Left renal cortex interstitium (tissue), 4 donors: ENCODE results near the gene TIAM2. TPM values are rescaled to one million over a fixed set of nuclear protein-coding genes. Genes with fewer than 3 reads are reported as not detected.
"Not testable (repeated sequence)": the region's sequence is repeated elsewhere in the genome, so short reads cannot be mapped to it uniquely, and the experiment has no call there.

ENCODE experiments used
- DNase-seq, 4 donors: peaks; one replicate each; pipeline ENCODE4 v3.0.0-alpha.2; 2013; ENCODE audit warnings: low read depth in 4 of 4, low spot score in 2 of 4, missing footprints in 1 of 4
- polyA plus RNA-seq, 4 donors: library from polyadenylated mRNA; unstranded; fragments of 120-200 nt; gene quantifications; one replicate each; pipeline ENCODE4 v1.2.1, GENCODE V29; 2013; ENCODE audit not compliant: insufficient read length in 4 of 4

Gene TIAM2
- polyA plus RNA-seq, 4 donors: 17.8 to 21.0 (median 19.5) TPM

DNA sequence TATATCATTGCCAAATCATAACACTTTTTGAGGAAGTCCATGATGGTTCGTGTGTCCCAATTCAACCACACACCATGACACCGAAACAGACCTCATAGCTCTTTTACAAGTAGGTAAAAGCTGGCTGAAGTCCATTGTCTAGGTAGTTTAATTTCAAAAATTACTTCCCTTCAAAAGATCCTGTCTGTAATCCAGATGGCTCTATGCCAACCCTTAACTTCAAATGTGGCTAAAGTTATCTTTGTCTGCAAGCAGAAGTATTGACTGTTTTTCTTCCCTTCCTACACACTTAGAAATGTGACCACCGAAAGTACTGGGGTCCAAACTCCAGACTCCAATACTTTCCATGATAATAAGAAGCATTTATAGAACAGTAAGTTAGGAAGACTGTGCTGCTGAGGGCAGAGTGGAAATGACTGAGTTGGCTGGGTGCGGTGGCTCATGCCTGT is 8.3 kb upstream of the TIAM2 start:
- DNase-seq: no peak

DNA sequence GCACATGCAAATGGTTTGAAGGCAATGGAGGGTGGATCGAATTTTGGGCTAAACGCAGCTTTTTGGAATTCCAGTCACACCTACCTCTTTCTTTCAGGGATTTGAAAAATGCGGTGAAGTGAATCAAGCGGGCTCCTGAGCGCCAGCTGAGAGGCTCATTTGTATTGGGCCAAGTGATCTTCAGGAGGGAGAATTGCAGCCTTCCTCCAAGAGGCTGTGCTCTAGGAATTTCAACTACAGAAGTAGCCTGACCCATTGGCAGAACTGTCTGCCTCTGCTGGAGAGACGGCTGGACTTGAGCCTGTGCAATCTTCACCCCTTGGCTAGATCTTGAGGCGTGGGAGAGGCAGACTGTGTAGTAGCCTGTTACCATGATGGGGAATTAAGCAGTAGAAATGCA is 5.7 kb upstream of the TIAM2 start:
- DNase-seq: no peak

DNA sequence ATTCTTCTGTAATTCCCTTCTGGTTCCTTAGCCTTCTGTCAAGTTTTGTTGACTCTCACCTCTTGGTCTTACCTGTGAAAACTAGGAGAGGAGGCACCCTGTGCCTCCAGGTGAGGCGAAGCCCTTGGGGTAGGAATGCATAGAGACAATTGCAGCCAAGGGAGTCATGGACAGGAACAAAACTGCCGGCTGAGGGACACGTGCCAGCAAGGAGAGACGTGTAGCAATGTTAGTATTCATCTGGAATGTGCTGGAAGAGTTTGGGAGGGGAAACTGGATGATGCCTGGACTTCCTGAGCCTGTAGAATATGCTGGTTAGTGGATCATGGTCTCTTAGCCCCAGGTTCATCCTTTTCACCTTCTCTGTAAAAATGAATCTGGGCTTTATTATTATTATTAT is 3.9 kb upstream of the TIAM2 start:
- DNase-seq: no peak

DNA sequence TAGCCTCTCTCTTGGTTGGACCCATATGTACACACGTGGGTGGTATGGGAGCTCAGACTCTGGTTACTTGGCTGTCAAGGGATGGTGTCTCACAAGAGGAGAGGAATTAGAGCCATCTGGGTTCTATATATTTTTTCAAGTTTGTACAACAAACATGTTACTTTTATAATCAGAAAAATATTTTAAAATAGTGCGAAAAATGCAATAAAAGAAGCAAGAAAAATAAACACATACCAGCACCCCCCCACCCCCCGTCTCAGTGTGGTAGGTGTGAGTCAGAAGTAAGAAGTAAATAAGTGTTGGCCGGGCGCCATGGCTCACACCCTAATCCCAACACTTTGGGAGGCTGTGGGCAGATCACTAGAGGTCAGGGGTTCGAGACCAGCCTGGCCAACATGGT is 2.1 kb upstream of the TIAM2 start:
- no peak for DNase-seq

DNA sequence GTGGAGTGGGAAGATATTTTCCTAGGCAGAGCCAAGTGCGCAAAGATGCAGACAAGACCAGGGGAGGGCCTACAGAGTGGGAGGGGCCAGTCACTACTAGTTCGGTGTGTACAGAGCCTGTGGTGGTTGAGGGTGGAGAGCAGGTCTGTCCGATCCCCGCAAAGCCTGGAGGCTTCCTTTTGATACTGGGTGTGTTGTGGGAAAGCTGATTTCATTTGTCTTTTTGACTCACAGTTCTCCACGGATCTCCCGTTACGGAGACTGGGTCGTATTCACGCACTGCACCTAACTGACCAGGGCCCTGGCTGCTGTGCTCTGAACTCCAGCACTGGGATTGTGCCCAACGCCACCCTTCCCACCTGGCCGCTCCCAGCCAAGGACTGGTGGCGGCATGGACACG is 1.4 kb upstream of the TIAM2 start:
- no peak for DNase-seq

DNA sequence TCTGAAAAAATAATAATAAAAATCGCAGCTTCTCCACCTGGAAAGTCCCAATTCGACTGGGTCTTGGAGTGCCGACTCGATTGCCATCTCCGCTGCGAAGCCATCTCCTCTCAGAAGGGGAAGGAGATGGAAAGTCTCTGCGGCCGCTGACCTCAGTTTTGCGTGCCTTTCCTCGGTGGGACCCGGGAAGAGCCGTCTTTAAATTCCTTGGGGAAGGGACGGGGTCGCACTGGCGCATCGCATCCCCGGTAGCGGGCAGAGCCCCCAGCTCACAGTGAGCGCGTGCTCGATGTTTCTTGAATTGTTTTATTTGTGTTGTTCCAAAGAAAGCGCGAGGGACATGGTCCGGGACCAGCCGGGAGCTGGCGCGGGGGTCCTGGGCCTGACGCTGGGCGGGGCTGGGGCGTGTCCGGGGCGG is 270 bp upstream of the TIAM2 start:
- DNase-seq: no peak

DNA sequence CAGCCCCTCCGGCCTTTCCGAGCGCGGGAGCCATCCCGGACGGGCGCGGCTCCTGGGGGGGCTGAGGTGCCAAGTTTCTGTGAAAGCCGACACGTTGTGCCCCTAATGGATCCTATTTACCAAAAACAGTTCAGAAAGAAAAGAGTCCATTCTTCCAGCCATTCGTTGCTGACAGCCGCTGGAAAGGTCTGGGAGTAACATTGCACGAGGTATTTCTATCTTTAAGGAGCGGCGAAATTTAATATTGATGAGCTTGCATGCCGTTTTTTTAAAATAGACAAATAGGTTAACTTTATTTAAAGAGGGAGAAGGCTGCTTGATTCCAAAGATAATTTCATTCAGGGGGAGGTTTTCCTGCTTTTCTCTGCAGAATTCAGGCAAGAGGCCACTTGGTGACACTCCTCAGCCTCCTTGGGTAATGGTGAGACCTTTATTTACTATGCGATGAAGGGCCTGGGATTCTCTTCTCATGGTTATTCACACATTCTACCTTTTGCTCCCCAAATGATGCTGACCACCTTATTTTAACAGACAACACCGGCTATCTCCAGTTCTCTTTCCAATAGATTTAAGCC is 988 bp downstream of the TIAM2 start:
- DNase-seq: no peak

DNA sequence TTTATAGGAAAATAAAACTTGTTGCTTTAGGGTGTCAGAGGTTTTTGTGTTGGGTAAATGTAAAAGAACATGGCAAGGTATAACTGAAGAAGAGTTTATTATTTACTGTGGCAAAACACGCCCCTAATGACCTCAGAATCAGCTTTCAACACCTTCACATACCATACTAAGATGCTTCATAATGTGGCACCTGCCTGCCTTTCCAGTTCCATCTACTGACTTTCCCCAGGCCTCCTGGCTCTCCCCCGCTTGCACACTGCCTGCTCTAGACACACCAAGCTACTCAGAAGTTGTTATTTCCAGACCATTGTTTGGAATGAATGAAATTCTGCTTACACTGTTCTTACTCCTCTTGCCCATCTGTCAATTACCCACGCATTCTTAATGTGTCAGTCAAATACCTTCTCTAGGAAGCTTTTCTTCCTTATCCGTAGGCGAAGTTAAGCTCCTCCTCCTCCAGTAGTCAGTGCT is 1.8 kb downstream of the TIAM2 start:
- DNase-seq: no peak

DNA sequence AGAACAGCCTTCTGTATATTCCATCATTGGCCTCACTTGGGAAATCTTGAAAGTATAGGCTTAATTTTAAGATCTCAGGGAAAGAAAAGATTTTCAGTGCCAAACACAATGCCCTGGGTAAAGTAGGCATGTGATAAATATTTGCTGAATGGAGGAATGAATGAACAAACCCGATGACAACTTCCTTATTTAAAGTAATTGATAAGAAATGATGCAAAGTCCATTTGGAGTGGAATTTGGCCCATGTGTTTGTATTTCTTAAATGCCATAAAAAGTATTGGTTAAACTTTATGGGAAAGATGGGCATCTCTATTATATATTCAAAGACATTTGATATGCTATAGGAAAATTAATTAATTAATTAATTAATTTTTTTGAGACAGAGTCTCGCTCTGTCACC is 3.7 kb downstream of the TIAM2 start:
- DNase-seq: no peak

DNA sequence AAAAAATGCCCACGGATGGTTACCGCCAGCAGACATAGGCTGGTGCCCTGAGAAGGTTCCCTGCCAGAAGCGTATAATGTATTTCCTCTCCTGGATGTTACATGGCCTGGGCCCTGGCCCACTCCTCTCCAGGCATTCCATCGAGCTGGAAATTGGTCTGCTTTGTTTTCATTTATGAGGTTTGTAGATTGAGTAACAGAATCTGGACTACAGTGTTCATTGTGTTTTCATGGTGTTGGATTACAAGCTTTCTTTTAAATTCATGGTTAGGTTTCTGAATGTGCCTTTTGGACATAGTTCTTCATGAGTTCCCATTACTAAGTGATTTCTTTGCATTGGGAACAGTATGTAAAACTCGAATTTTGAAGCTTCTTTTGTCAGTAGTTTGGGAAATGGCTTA is 6.4 kb downstream of the TIAM2 start:
- DNase-seq: no peak

DNA sequence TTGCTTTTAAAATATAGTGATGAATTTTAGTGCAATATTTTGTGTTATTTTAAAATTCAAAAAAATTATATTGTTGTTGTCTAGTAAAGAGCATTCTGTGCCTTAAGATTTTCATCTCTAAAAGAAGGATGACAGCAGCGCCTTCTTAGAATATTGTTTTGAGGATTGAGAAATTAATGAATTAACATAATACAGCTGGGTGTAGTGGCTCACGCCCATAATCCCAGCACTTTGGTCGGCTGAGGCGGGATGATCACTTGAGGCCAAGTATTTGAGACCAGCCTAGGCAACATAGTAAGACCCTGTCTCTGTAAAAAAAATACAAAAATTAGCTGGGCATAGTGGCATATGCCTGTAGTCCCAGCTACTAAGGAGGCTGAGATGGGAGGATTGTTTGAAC is 6.8 kb downstream of the TIAM2 start:
- no peak for DNase-seq

DNA sequence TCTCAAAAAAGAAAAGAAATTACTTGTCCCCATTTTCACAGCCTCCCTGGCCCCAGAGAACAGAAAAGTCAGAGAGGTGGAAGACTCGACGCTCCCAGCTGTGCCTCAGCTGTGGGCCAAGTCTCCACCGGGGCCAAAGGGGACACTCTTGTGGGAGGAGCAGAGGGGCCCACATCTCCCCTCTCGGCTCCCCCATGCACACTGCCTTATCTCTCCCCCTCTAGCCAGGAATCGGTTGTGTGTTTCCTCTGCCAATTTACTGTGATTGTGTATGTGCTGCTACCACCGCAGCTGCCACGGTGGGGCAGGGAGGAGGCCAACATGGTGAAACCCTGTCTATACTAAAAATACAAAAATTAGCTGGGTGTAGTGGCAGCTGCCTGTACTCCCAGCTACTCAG is 8.4 kb downstream of the TIAM2 start:
- no peak for DNase-seq

DNA sequence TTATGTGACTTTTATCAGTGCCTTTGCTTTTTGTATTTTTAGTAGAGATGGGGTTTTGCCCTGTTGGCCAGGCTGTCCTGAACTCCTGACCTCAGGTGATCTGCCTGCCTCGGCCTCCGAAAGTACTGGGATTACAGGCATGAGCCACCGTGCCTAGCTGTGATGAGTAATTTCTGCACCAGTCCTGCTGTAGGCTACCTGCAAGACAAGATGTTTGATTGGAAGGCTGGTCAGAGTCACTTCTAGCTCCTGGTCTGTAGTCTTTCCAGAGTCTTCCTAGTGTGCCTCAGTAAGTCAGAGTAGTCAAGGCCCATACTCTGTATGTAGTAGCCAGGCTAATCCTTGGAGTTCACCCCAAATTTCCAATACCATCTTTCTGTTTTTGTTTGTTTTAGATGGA is 8.9 kb downstream of the TIAM2 start:
- DNase-seq: no peak

DNA sequence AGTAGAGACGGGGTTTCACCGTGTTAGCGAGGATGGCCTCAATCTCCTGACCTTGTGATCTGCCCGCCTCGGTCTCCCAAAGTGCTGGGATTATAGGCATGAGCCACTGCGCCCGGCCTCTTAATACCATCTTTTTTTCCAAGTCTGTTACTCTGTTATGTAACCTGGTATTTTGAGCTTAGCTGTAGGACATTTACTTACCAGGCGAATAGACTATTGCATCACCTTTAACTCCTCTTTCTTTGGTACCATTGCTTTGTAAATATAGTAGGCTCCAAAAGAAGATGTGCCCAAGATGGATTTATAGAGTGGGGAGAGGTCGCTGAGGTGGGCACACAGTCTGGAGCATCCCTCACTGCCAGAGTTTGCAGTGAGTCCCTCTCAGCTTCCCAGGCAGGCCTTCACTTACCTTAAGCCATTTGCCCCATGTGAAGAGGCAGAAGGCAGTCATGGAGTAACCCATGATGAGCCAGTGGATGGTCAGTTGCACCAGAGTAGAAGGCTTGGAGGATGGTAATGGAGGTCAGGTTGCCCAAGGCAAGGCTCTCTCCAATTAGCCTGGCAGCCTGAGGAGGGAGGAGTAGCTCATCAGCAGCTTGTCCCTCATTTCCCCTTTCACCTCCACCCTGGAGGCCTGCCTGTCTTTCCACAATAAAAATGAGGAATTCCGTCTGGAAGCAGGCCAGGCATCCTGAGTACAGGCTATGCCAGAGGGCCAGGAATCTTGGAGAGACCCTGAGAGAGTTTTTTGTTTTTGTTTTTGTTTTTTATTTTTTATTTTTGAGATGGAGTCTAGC is 9.7 kb downstream of the TIAM2 start:
- no peak for DNase-seq

DNA sequence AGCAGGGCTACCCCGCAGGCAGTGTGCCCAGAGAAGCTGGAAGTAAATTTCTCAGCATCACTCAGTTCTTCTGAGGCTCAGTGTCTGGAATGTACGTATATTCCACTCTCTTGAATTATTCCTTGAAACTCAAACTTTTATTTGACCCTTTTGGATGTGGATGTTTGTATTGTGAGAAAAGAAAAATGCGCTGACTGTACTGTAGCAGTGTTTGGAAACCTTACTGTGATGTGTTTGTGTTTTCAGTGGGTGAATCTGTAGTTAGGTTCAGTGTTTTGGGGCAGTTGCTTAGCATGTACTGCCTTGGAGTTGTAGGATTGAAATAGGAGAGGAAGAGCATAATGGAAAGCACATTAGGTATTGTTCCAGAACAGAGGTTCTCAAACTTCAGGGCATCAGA is 13.5 kb downstream of the TIAM2 start:
- DNase-seq: no peak

DNA sequence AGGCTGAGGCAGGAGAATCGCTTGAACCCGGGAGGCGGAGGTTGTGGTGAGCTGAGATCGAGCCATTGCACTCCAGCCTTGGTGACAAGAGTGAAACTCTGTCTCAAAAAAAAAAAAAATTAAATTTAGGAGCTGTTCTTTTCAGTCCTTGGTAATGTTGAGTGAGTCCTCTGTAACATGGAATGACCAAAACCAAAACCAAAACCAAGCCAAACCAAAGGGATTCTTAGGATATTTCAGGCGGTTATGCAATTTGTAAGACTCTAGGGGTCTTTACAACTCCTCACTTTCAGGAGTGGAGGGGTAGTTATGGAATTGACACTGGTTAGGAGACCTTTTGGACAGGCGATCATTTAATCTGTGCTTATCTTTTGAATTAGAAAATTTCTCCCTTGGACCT is 15.8 kb downstream of the TIAM2 start:
- DNase-seq: no peak

DNA sequence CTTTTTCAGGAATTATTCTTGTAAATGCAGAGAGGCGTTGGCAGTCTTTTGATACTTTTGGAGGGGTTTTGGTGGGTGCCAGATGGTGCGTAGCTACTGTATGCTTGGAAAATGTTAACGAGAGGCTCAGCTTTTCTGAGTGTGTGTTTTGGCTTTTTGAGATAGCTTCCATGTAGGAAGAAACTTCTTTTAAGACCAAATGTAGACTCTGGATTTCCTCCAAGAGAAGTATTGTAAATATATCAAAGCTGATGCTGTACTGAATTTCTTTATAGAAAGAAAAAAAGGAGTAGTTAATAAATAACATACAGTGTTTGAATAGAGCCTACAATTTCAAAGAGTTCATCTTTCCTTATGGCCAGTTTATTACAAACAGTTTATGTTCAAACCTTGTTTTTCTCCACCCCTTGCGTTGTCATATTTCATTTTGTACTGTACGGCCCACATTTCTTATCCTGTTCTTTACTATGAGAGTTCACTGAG is 16.7 kb downstream of the TIAM2 start:
- DNase-seq: no peak

DNA sequence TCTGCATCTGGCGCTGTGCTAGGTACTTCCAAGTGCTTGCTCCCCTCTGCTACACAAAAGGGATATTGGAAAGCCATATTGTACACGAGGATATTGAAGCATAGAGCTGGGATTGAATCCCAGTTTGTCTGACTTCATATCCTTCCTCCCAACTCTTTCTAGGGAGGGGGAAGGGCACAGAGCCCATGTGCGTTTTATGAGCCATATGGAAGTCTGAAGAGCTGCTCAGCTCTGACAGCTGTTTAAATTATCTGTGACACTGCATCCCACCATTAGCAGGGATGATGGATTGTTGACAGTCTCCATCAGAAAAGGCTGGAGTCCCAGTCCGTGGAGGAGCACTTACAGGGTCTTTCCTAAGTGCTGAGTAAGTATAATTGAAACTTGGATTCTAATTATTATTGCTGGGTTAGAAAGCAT is 18.4 kb downstream of the TIAM2 start:
- DNase-seq: no peak

DNA sequence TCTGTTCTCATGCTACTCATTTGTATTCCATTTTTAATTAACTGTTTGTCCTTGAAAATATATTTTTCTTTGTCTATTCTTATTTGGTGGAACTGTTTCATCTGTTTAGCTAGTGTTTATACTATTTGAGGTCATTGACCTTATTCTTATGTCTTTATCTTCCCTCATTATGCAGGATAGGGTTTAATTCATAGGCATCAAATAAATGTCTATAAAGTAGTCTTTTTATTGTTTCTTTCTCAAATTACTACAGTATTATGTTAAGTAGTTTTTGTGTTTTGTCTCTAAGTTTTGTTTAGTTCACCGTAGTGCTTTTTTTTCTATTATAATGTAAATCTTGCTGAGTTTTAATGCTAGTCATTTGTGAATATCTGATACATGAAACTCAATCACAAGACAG is 19.0 kb downstream of the TIAM2 start:
- DNase-seq: no peak

DNA sequence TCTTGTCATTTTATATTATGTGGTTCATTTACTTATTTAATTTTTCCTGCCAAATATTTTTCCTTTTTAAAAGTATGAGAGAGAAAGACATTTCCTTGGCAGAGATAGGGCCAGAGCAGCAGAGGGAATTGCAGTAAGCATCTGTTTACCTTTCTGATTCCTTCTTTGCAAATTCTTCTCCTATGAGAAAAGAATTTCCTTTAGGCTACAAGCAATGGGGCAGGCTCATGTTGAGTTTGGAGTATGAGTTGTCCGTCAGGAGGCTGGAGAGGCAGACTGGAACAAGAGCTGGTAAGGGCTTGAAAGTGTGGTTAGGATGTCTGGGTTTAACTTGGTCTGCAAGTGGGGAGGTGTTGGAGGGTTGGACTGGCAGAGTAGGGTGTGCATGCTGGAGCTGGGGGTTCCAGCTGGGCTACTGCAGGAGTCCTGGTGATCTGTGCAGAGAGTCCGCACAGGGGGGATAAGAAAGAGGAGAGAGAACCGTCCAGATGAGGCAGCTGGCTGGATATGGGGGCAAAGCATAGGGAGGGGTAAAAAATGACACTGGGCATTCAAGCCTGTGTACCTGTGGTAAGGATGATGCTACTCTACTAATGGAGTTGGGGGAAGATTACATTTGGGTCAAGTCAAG is 19.7 kb downstream of the TIAM2 start:
- no peak for DNase-seq

DNA sequence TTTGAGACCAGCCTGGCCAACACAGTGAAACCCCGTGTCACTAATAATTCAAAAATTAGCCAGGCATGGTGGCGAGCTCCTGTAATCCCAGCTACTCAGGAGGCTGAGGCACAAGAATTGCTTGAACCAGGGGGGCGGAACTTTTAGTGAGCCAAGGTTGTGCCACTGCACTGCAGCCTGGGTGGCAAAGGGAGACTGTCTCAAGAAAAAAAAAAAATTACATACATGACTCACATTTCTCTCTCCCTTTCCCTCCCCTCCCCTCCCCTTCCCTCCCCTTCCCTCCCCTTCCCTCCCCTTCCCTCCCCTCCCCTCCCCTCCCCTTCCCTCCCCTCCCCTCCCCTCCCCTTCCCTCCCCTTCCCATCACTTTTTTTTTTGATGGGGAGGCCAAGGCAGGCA is 23.3 kb downstream of the TIAM2 start:
- not testable (repeated sequence) for DNase-seq

DNA sequence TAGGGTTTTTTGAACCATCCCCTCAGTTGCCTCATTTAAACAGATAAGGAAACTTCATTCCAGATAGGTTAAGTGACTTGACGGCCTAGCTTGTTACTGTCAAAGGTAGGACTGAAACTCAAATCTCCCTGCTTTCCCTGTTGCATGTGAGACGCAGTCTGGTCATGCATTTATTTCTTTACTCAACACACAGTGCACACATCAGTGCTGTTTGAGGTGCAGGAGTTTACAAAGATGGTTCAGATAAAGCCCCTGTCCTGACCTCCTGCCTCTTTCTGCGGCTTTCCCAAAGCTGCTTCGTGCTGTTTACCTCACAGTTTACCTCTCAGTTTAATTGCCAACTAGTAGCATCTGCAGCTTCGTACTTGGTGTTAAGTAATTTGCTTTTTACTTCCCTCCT is 26.6 kb downstream of the TIAM2 start:
- DNase-seq: no peak
